AG04450 (cell line): ENCODE data around the gene ATG4C. TPM values are rescaled to one million over a fixed set of nuclear protein-coding genes. Genes with fewer than 3 reads are reported as not detected.

Source experiments
- CTCF ChIA-PET: fragments of 300-600, 350-600 bp; formaldehyde crosslinking; extraction: SDS; loops from one replicate; lab custom pipeline; 2022; ENCODE audit warnings: antibody characterized with exemption, inconsistent platforms; lab: Charles Lee
- POLR2A ChIA-PET: fragments of 350-600 bp; formaldehyde crosslinking; extraction: SDS; loops from one replicate; lab custom pipeline; 2021; ENCODE audit warnings: antibody characterized with exemption, inconsistent platforms; lab: Yijun Ruan, JAX
- DNase-seq: peaks from one replicate; pipeline ENCODE4 v3.0.0-alpha.2; 2011; ENCODE audit warnings: low read depth, low spot score
- H3K27ac ChIP-seq: one replicate; pipeline ENCODE4 v1.5.1; 2012; ENCODE audit warnings: low read depth, low read length, control low read depth
- H3K27me3 ChIP-seq: one replicate; pipeline ENCODE4 v1.6.0; 2012; ENCODE audit warnings: low read length; ENCODE audit not compliant: control insufficient read depth, insufficient read depth
- H3K4me3 ChIP-seq: 2 replicates; pipeline ENCODE4 v1.5.1; 2011; ENCODE audit warnings: mild to moderate bottlenecking, low read depth, low read length, control low read depth
- H3K9me3 ChIP-seq: 2 replicates; pipeline ENCODE4 v1.5.1; 2012; ENCODE audit warnings: low read length; ENCODE audit not compliant: control insufficient read depth, insufficient read depth
- polyA plus RNA-seq: library from polyadenylated mRNA; depleted of rRNA; stranded (reverse); fragments of >200 nt; gene quantifications from 2 replicates; pipeline ENCODE4 v1.2.3, GENCODE V29; 2011
- TF ChIP-seq, protein P1 (sequence below): IDR thresholded peaks from 2 replicates; pipeline ENCODE4 v1.5.1; 2011; ENCODE audit warnings: low read depth, low read length, control low read depth, inconsistent platforms

ATG4C gene
- polyA plus RNA-seq, 1 experiment: 12.0 TPM

DNA sequence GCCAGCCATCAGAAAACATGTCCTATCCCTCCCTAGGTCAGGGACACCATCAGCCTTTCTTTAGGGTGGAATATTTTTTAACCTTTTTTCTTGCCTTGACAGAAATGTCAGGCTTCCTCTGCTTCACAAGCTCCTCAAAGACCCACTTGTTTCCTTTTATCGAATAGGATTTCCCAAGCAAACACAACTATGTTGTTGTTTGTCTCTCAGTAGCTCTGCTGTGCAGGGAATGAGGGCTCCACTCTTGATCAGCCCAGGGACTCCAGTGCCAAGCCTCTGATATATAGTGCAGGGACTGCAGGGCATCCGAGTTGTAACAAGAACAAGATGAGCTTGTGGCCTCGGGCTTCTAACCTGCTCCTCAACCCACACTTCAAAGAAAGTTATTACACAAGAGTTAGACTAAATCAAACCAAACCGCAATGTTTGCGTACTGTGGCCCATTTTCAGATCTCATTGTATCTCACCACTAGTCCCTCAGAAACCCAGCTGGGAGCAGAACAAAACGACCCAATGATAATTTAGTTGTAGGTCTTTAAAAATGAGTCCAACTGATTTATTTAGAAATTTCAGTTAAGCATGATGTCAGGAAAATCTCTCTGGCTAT is 108.1 kb downstream of the ATG4C start:
- H3K27ac ChIP-seq: no peak overlapping the region
- TF ChIP-seq, protein P1, sequence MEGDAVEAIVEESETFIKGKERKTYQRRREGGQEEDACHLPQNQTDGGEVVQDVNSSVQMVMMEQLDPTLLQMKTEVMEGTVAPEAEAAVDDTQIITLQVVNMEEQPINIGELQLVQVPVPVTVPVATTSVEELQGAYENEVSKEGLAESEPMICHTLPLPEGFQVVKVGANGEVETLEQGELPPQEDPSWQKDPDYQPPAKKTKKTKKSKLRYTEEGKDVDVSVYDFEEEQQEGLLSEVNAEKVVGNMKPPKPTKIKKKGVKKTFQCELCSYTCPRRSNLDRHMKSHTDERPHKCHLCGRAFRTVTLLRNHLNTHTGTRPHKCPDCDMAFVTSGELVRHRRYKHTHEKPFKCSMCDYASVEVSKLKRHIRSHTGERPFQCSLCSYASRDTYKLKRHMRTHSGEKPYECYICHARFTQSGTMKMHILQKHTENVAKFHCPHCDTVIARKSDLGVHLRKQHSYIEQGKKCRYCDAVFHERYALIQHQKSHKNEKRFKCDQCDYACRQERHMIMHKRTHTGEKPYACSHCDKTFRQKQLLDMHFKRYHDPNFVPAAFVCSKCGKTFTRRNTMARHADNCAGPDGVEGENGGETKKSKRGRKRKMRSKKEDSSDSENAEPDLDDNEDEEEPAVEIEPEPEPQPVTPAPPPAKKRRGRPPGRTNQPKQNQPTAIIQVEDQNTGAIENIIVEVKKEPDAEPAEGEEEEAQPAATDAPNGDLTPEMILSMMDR: no peak
- DNase-seq: no peak
- H3K4me3 ChIP-seq: no peak overlapping the region
- CTCF ChIA-PET: interaction anchor here (1.1 kb wide), 1 partner anchor 21 kb away, joined by 3 read pairs; no protein-coding TSS in a partner anchor
- H3K9me3 ChIP-seq: no peaks in the 10 kb centered on the region
- POLR2A ChIA-PET: no interaction called here
- peaks cover 3% of the 10 kb centered on the region for H3K27me3 ChIP-seq

- H3K9me3 ChIP-seq: no peaks in the 10 kb centered on the region
- no peak overlapping the region for H3K27ac ChIP-seq
- no peaks in the 10 kb centered on the region for H3K27me3 ChIP-seq
- no peak for DNase-seq
- no peak overlapping the region for H3K4me3 ChIP-seq
- POLR2A ChIA-PET: no interaction called here
- TF ChIP-seq, protein P1: no peak
- CTCF ChIA-PET: interaction anchor here (0.5 kb wide), 1 partner anchor 795 kb away, joined by 4 read pairs; no protein-coding TSS in a partner anchor
Observed at GRCh38 chr1:62897788-62898187, 113.9 kb downstream of the ATG4C start.

- no peak for DNase-seq
- H3K27me3 ChIP-seq: no peaks in the 10 kb centered on the region
- H3K4me3 ChIP-seq: no peak overlapping the region
- H3K27ac ChIP-seq: no peak overlapping the region
- POLR2A ChIA-PET: no interaction called here
- CTCF ChIA-PET: interaction anchor here (1.5 kb wide), 1 partner anchor 11 kb away, joined by 4 read pairs; no protein-coding TSS in a partner anchor
- TF ChIP-seq, protein P1: no peak
- no peaks in the 10 kb centered on the region for H3K9me3 ChIP-seq
Observed at GRCh38 chr1:62900566-62900965, 116.6 kb downstream of the ATG4C start.

- no peak overlapping the region for H3K4me3 ChIP-seq
- H3K27ac ChIP-seq: no peak overlapping the region
- no peaks in the 10 kb centered on the region for H3K27me3 ChIP-seq
- POLR2A ChIA-PET: no interaction called here
- no peaks in the 10 kb centered on the region for H3K9me3 ChIP-seq
- DNase-seq: no peak
- CTCF ChIA-PET: interaction anchor here (0.8 kb wide), 1 partner anchor 248 kb away, joined by 3 read pairs; no protein-coding TSS in a partner anchor
- TF ChIP-seq, protein P1: no peak
Observed at GRCh38 chr1:62901650-62902049, 117.7 kb downstream of the ATG4C start.

- H3K27ac ChIP-seq: no peak overlapping the region
- no peaks in the 10 kb centered on the region for H3K27me3 ChIP-seq
- TF ChIP-seq, protein P1: no peak
- H3K9me3 ChIP-seq: no peaks in the 10 kb centered on the region
- no peak for DNase-seq
- H3K4me3 ChIP-seq: no peak overlapping the region
- ChIA-PET POLR2A (no interaction called here), CTCF (interaction anchor here (0.9 to 1.1 kb wide), 2 partner anchors 9 to 62 kb away, joined by 3 to 5 read pairs; no protein-coding TSS in a partner anchor)
Observed at GRCh38 chr1:62903522-62903921, 119.6 kb downstream of the ATG4C start.
